Loucy (cell line): ENCODE measurements around the gene CD180.

Source experiments
- H2AFZ ChIP-seq: fragments of 200-600 bp; sonication (generic); 2 replicates; pipeline ENCODE4 v1.6.0; 2016; ENCODE audit warnings: antibody characterized with exemption, mild to moderate bottlenecking, low read length, moderate library complexity
- H3F3A ChIP-seq: fragments of 200-600 bp; 2 replicates; pipeline ENCODE4 v1.6.0; 2016; ENCODE audit warnings: antibody characterized with exemption, low read depth, mild to moderate bottlenecking
- H3K27me3 ChIP-seq: fragments of 200-600 bp; sonication (generic); 2 replicates; pipeline ENCODE4 v1.6.1; 2014; ENCODE audit warnings: low read length, mild to moderate bottlenecking; ENCODE audit not compliant: insufficient read depth, poor library complexity, severe bottlenecking
- H3K36me3 ChIP-seq: fragments of 200-600 bp; sonication (generic); 2 replicates; pipeline ENCODE4 v1.6.1; 2016; ENCODE audit warnings: low read length; ENCODE audit not compliant: insufficient read depth
- H3K4me1 ChIP-seq: fragments of 200-600 bp; sonication (generic); 2 replicates; pipeline ENCODE4 v1.5.1; 2014; ENCODE audit warnings: low read length, mild to moderate bottlenecking; ENCODE audit not compliant: insufficient read depth, poor library complexity, severe bottlenecking
- H3K4me2 ChIP-seq: fragments of 200-600 bp; sonication (generic); 2 replicates; pipeline ENCODE4 v1.6.0; 2014; ENCODE audit warnings: antibody characterized with exemption, low read length, low read depth, mild to moderate bottlenecking; ENCODE audit not compliant: poor library complexity, severe bottlenecking
- H3K4me3 ChIP-seq: fragments of 200-600 bp; sonication (generic); 2 replicates; pipeline ENCODE4 v1.5.1; 2014; ENCODE audit warnings: low read length, mild to moderate bottlenecking, mixed read lengths; ENCODE audit not compliant: poor library complexity, severe bottlenecking
- H3K79me2 ChIP-seq: fragments of 200-600 bp; sonication (generic); 2 replicates; pipeline ENCODE4 v1.6.1; 2014; ENCODE audit warnings: low read length; ENCODE audit not compliant: insufficient read depth
- H3K9ac ChIP-seq: fragments of 200-600 bp; sonication (generic); 2 replicates; pipeline ENCODE4 v1.6.0; 2014; ENCODE audit warnings: mild to moderate bottlenecking, low read depth, low read length, moderate library complexity; ENCODE audit not compliant: poor library complexity, severe bottlenecking
- H3K9me2 ChIP-seq: fragments of 200-600 bp; sonication (generic); replicated peaks from 2 replicates; pipeline ENCODE4 v1.6.1; 2016; ENCODE audit warnings: low read depth, low read length, mixed read lengths
- H3K9me3 ChIP-seq: fragments of 200-600 bp; sonication (generic); 2 replicates; pipeline ENCODE4 v1.6.1; 2014; ENCODE audit warnings: mild to moderate bottlenecking, antibody characterized with exemption, low read length, low read depth; ENCODE audit not compliant: insufficient read depth
- H4K20me1 ChIP-seq: fragments of 200-600 bp; sonication (generic); 2 replicates; pipeline ENCODE4 v1.6.0; 2014; ENCODE audit warnings: antibody characterized with exemption, low read length, mild to moderate bottlenecking; ENCODE audit not compliant: insufficient read depth, poor library complexity, severe bottlenecking
- EZH2phosphoT487 ChIP-seq: fragments of 200-600 bp; IDR thresholded peaks from 2 replicates; pipeline ENCODE4 v1.6.1; 2018; ENCODE audit warnings: antibody characterized with exemption, mild to moderate bottlenecking, moderate library complexity, borderline replicate concordance
- TF ChIP-seq, protein P1 (sequence below): fragments of 200-600 bp; sonication (generic); conservative IDR thresholded peaks from 2 replicates; pipeline ENCODE4 v1.5.1; 2014; ENCODE audit warnings: mild to moderate bottlenecking, antibody characterized with exemption, low read length

Gene CD180

GRCh38 chr5:67238191-67238590 is 41.6 kb upstream of the CD180 start:
- no peaks in the 10 kb centered on the region for H3K27me3 ChIP-seq
- H4K20me1 ChIP-seq: no peaks in the 10 kb centered on the region

GRCh38 chr5:67235399-67236110 is 39.0 kb upstream of the CD180 start:
- H3K79me2 ChIP-seq: no peaks in the 10 kb centered on the region
- no peak overlapping the region for H3K9ac ChIP-seq
- no peaks in the 10 kb centered on the region for H4K20me1 ChIP-seq
- no peak overlapping the region for H3K4me2 ChIP-seq
- no peaks in the 10 kb centered on the region for H3K9me3 ChIP-seq
- no peaks in the 10 kb centered on the region for H3K4me1 ChIP-seq
- H3K9me2 ChIP-seq: no peaks in the 10 kb centered on the region
- TF ChIP-seq EZH2phosphoT487: no peak
- TF ChIP-seq, protein P1, sequence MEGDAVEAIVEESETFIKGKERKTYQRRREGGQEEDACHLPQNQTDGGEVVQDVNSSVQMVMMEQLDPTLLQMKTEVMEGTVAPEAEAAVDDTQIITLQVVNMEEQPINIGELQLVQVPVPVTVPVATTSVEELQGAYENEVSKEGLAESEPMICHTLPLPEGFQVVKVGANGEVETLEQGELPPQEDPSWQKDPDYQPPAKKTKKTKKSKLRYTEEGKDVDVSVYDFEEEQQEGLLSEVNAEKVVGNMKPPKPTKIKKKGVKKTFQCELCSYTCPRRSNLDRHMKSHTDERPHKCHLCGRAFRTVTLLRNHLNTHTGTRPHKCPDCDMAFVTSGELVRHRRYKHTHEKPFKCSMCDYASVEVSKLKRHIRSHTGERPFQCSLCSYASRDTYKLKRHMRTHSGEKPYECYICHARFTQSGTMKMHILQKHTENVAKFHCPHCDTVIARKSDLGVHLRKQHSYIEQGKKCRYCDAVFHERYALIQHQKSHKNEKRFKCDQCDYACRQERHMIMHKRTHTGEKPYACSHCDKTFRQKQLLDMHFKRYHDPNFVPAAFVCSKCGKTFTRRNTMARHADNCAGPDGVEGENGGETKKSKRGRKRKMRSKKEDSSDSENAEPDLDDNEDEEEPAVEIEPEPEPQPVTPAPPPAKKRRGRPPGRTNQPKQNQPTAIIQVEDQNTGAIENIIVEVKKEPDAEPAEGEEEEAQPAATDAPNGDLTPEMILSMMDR: no peak
- H3K4me3 ChIP-seq: no peak overlapping the region
- H3K27me3 ChIP-seq: no peaks in the 10 kb centered on the region
- no peaks in the 10 kb centered on the region for H3F3A ChIP-seq
- H3K36me3 ChIP-seq: no peaks in the 10 kb centered on the region
- no peak overlapping the region for H2AFZ ChIP-seq

More at GRCh38 chr5:67238191-67238590, 41.6 kb upstream of the CD180 start:
- TF ChIP-seq EZH2phosphoT487: no peak
- TF ChIP-seq, protein P1: no peak
- no peaks in the 10 kb centered on the region for H3K9me2 ChIP-seq
- no peak overlapping the region for H3K9ac ChIP-seq
- peaks cover 12% of the 10 kb centered on the region for H3K4me1 ChIP-seq
- no peak overlapping the region for H3K4me2 ChIP-seq
- H2AFZ ChIP-seq: no peak overlapping the region
- H3F3A ChIP-seq: no peaks in the 10 kb centered on the region
- no peak overlapping the region for H3K4me3 ChIP-seq
- H3K36me3 ChIP-seq: no peaks in the 10 kb centered on the region
- no peaks in the 10 kb centered on the region for H3K79me2 ChIP-seq
- no peaks in the 10 kb centered on the region for H3K9me3 ChIP-seq

GRCh38 chr5:67234671-67235176 is 38.1 kb upstream of the CD180 start:
- no peaks in the 10 kb centered on the region for H3K4me1 ChIP-seq
- no peaks in the 10 kb centered on the region for H3K27me3 ChIP-seq
- no peak overlapping the region for H3K9ac ChIP-seq
- TF ChIP-seq EZH2phosphoT487: no peak
- TF ChIP-seq, protein P1: no peak
- no peaks in the 10 kb centered on the region for H3K36me3 ChIP-seq
- H3K4me2 ChIP-seq: no peak overlapping the region
- H3K4me3 ChIP-seq: no peak overlapping the region
- H2AFZ ChIP-seq: no peak overlapping the region
- no peaks in the 10 kb centered on the region for H3K79me2 ChIP-seq
- H3K9me2 ChIP-seq: no peaks in the 10 kb centered on the region
- no peaks in the 10 kb centered on the region for H3K9me3 ChIP-seq
- H4K20me1 ChIP-seq: no peaks in the 10 kb centered on the region
- no peaks in the 10 kb centered on the region for H3F3A ChIP-seq
